CD4-positive, alpha-beta memory T cell (primary cell): ENCODE results near the gene EIF3CL. TPM values are rescaled to one million over a fixed set of nuclear protein-coding genes. Genes with fewer than 3 reads are reported as not detected.
"Not testable (repeated sequence)": the region's sequence is repeated elsewhere in the genome, so short reads cannot be mapped to it uniquely, and the experiment has no call there.

Experiments
- CTCF ChIA-PET: fragments of 350-600 bp; sonication (Branson Sonifier 250); formaldehyde crosslinking; loops from one replicate; lab custom pipeline; 2021; ENCODE audit warnings: inconsistent platforms; ENCODE audit not compliant: partially characterized antibody; lab: Charles Lee
- POLR2A ChIA-PET: fragments of 350-600 bp; sonication (Branson Sonifier 250); formaldehyde crosslinking; loops from one replicate; lab custom pipeline; 2021; ENCODE audit not compliant: partially characterized antibody; lab: Charles Lee
- DNase-seq, 5 donors: peaks; one replicate each; pipeline versions ENCODE4 v3.0.0 to v3.0.0-alpha.2; 2020 to 2022; ENCODE audit warnings: mixed read lengths in 1 of 5
- H3K27ac ChIP-seq: one replicate; pipeline ENCODE4 v1.7.0; 2013; ENCODE audit warnings: low read depth, low read length
- H3K27me3 ChIP-seq: 2 replicates; pipeline ENCODE4 v1.7.0; 2013; ENCODE audit warnings: mild to moderate bottlenecking, low read length, moderate library complexity; ENCODE audit not compliant: insufficient read depth
- H3K36me3 ChIP-seq: 2 replicates; pipeline ENCODE4 v1.7.0; 2013; ENCODE audit warnings: mild to moderate bottlenecking, low read length, moderate library complexity; ENCODE audit not compliant: insufficient read depth
- H3K4me1 ChIP-seq: 2 replicates; pipeline ENCODE4 v1.7.0; 2013; ENCODE audit warnings: mild to moderate bottlenecking, low read length, moderate library complexity; ENCODE audit not compliant: insufficient read depth
- H3K4me3 ChIP-seq, 2 donors: one replicate each; pipeline ENCODE4 v1.7.0; 2013; ENCODE audit warnings: low read length in 2 of 2, mild to moderate bottlenecking in 1 of 2
- H3K9me3 ChIP-seq, 2 donors: one replicate each; pipeline ENCODE4 v1.7.0; 2013; ENCODE audit warnings: low read length in 2 of 2, control low read depth in 1 of 2; ENCODE audit not compliant: control insufficient read depth in 1 of 2
- H3K27ac Mint-ChIP-seq, 7 donors: one replicate each; pipeline ENCODE4 v1.8.0; 2020 to 2021; ENCODE audit warnings: mixed read lengths in 7 of 7, mild to moderate bottlenecking in 6 of 7, inconsistent platforms in 3 of 7, moderate library complexity in 3 of 7
- H3K27me3 Mint-ChIP-seq, 2 donors: one replicate each; pipeline ENCODE4 v1.8.0; 2020 to 2021; ENCODE audit warnings: mixed read lengths in 2 of 2
- H3K36me3 Mint-ChIP-seq, 2 donors: one replicate each; pipeline ENCODE4 v1.8.0; 2020 to 2021; ENCODE audit warnings: mixed read lengths in 2 of 2, inconsistent platforms in 1 of 2, mild to moderate bottlenecking in 1 of 2
- H3K4me1 Mint-ChIP-seq, 4 donors: one replicate each; pipeline ENCODE4 v1.8.0; 2020 to 2021; ENCODE audit warnings: mixed read lengths in 4 of 4, mild to moderate bottlenecking in 1 of 4
- H3K4me3 Mint-ChIP-seq, 8 donors: one replicate each; pipeline ENCODE4 v1.8.0; 2020 to 2021; ENCODE audit warnings: mixed read lengths in 8 of 8, mild to moderate bottlenecking in 7 of 8, moderate library complexity in 6 of 8, inconsistent platforms in 3 of 8
- H3K9me3 Mint-ChIP-seq, 8 donors: one replicate each; pipeline ENCODE4 v1.8.0; 2020 to 2021; ENCODE audit warnings: mixed read lengths in 8 of 8, mild to moderate bottlenecking in 5 of 8, inconsistent platforms in 3 of 8, moderate library complexity in 1 of 8
- intact Hi-C: fragments of 100-400 bp; cut with micrococcal nuclease; formaldehyde crosslinking; loops from one replicate; pipeline ENCODE4 v1.15.1; 2023
- polyA plus RNA-seq, 2 donors: library from polyadenylated mRNA; unstranded; fragments of 300-500 nt; fragmentation: Illumina TruSeq; gene quantifications; one replicate each; pipeline ENCODE4 v1.2.3, GENCODE V29; 2021
- total RNA-seq, 2 experiments: library from RNA; stranded (reverse); gene quantifications; one replicate each; pipeline ENCODE4 v1.2.3, GENCODE V29; 2021

Gene EIF3CL
- total and polyA plus RNA-seq, 4 experiments from 2014 or later, result 9.3 to 39.2 (median 32.3) TPM

DNA sequence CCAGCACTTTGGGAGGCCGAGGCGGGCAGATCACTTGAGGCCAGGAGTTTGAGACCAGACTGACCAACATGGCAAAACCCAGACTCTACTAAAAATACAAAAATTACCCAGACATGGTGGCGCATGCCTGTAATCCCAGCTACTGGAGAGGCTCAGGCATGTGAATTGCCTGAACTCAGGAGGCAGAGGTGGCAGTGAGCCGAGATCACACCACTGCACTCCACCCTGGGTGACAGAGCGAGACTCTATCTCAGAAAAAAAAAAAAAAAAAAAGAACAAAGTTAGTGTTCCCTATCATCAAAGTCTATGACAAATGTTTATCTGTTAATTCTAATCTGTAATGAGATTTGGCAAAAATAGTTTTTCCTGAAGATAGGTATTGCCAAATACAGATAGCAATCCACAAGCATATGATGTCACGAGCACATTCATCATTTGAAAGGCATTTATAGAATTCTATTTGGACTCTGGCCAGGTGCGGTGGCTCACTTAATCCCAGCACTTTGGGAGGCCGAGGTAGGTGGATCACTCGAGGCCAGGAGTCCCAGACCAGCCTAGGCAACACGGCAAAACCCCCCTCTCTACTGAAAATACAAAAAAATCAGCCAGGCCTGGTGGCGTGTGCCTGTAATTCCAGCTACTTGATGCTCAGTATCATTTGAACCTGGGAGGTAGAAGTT lies 17.6 kb upstream of the EIF3CL start:
- H3K4me3 ChIP-seq, H3K4me3 Mint-ChIP-seq, H3K36me3 ChIP-seq, H3K27me3 Mint-ChIP-seq, H3K9me3 Mint-ChIP-seq, H3K36me3 Mint-ChIP-seq, H3K27ac Mint-ChIP-seq, DNase-seq, H3K4me1 ChIP-seq, H3K27ac ChIP-seq, H3K9me3 ChIP-seq, intact Hi-C loops, CTCF ChIA-PET, POLR2A ChIA-PET, H3K27me3 ChIP-seq, H3K4me1 Mint-ChIP-seq: not testable (repeated sequence)

DNA sequence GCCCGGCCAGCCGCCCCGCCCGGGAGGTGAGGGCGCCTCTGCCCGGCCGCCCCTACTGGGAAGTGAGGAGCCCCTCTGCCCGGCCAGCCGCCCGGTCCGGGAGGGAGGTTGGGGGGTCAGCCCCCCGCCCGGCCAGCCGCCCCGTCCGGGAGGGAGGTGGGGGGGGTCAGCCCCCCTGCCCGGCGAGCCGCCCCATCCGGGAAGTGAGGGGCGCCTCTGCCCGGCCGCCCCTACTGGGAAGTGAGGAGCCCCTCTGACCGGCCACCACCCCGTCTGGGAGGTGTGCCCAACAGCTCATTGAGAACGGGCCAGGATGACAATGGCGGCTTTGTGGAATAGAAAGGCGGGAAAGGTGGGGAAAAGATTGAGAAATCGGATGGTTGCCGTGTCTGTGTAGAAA lies 13.4 kb upstream of the EIF3CL start:
- H3K9me3 Mint-ChIP-seq, DNase-seq, H3K9me3 ChIP-seq, H3K27me3 ChIP-seq, H3K4me1 ChIP-seq, H3K36me3 Mint-ChIP-seq, H3K4me3 Mint-ChIP-seq, CTCF ChIA-PET, H3K27ac ChIP-seq, intact Hi-C loops, H3K36me3 ChIP-seq, H3K4me3 ChIP-seq, H3K4me1 Mint-ChIP-seq, H3K27ac Mint-ChIP-seq, H3K27me3 Mint-ChIP-seq, POLR2A ChIA-PET: not testable (repeated sequence)

DNA sequence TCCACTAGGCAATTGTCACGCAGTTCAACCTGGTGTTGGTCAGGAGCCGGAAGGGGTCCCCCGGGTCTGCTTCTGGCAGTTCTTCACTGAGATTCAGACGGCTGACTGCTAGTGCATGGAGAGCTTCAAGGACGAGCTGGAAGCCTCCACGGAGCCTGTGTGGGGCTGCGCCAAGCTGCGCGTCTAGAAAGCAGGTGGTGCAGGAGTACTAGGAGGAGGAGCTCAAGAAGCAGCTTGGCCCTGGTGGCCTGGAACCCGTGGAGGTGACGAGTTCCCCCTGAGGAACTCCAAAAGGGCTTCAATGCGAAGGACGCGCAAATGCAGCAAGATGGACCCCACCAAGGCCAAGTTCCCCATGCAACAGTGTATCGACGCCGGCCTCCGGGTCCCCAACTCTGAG lies 10.9 kb upstream of the EIF3CL start:
- not testable (repeated sequence) for H3K27ac Mint-ChIP-seq, H3K27me3 Mint-ChIP-seq

DNA sequence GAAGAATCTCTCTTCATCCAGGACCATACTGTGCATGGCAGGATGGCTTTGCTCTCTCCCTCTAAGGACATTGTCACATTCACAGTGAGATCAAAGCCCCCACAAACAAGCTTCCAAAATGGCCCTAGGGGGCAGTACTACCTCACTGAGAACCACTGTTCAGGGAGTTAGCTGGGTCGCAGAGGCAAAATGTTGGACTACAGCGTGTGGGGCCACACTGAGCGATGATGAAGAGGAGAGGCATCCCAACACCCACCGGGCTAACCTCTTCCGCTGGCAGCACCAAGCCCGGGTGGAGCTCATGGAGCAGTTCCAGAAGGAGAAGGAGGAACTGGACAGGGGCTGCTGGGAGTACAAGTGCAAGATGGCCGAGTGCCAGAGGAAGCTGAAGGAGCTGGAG lies 9.9 kb upstream of the EIF3CL start:
- H3K4me1 Mint-ChIP-seq, H3K27me3 Mint-ChIP-seq, H3K27ac Mint-ChIP-seq, H3K27ac ChIP-seq, CTCF ChIA-PET, intact Hi-C loops, H3K27me3 ChIP-seq, H3K36me3 ChIP-seq, H3K4me1 ChIP-seq, DNase-seq, H3K9me3 Mint-ChIP-seq, H3K36me3 Mint-ChIP-seq, H3K4me3 Mint-ChIP-seq, H3K4me3 ChIP-seq, POLR2A ChIA-PET, H3K9me3 ChIP-seq: not testable (repeated sequence)

More for the DNA sequence above, 10.9 kb upstream of the EIF3CL start:
- H3K36me3 ChIP-seq, H3K9me3 ChIP-seq, DNase-seq, H3K4me3 ChIP-seq, CTCF ChIA-PET, H3K27me3 ChIP-seq, H3K4me3 Mint-ChIP-seq, POLR2A ChIA-PET, H3K36me3 Mint-ChIP-seq, H3K9me3 Mint-ChIP-seq, H3K4me1 Mint-ChIP-seq, intact Hi-C loops, H3K4me1 ChIP-seq, H3K27ac ChIP-seq: not testable (repeated sequence)

DNA sequence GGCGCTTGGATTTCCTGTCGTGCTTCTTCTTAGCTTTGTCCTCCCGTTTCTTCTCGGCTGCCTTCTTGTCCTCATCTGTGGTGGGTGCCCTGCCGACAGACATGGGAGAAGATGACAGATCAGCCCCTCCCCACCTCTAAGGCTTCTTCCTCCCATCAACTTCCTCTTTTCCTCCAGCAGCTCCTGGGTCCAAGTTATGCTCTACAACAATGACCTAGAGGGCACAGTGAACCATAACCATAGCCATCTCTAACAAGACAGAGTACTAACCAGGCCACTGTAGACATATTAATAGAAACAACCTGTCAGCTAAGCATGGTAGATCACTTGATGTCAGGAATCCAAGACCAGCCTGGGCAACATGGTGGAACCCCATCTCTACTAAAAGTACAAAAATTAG lies 11.6 kb downstream of the EIF3CL start:
- H3K4me1 Mint-ChIP-seq, H3K27me3 Mint-ChIP-seq, H3K9me3 ChIP-seq, H3K4me3 ChIP-seq, DNase-seq, CTCF ChIA-PET, POLR2A ChIA-PET, intact Hi-C loops, H3K9me3 Mint-ChIP-seq, H3K27me3 ChIP-seq, H3K4me1 ChIP-seq, H3K4me3 Mint-ChIP-seq, H3K36me3 ChIP-seq, H3K27ac Mint-ChIP-seq, H3K27ac ChIP-seq, H3K36me3 Mint-ChIP-seq: not testable (repeated sequence)

DNA sequence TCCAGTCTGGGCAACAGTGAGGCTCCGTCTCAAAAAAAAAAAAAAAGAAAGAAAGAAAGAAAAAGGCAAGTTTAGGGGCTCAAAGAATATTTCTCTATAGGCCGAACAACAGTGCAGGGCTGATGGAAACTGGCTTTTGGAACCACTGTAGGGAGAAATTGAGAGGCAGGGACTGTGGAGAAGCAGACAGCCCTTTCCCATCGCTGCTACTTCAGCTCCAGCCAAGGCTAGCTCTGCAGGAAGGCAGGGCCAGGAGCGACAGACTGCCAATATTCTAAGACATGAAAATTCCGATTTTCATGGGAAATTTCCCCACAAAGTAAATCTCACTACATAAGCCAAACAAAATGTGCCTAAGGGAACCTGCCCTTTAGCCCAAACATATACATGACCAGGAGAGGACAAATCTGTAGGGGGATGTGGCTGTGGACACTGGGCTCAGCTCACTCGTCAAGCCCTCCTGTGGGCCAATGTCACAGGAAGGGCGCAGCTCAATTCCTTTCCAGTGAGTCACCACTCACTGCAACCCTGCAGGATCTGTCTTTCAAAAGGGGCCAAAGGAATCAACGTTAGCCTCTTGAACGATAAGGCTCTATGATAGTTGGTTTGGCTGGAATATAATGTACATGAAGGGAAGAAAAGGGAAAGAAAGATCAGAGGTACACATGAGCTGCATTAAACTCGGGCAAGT lies 21.3 kb downstream of the EIF3CL start:
- intact Hi-C loops, H3K4me1 Mint-ChIP-seq, POLR2A ChIA-PET, H3K9me3 Mint-ChIP-seq, DNase-seq, H3K27ac Mint-ChIP-seq, H3K27me3 ChIP-seq, H3K4me3 Mint-ChIP-seq, H3K9me3 ChIP-seq, H3K36me3 ChIP-seq, H3K4me3 ChIP-seq, H3K36me3 Mint-ChIP-seq, H3K27me3 Mint-ChIP-seq, H3K4me1 ChIP-seq, CTCF ChIA-PET, H3K27ac ChIP-seq: not testable (repeated sequence)

DNA sequence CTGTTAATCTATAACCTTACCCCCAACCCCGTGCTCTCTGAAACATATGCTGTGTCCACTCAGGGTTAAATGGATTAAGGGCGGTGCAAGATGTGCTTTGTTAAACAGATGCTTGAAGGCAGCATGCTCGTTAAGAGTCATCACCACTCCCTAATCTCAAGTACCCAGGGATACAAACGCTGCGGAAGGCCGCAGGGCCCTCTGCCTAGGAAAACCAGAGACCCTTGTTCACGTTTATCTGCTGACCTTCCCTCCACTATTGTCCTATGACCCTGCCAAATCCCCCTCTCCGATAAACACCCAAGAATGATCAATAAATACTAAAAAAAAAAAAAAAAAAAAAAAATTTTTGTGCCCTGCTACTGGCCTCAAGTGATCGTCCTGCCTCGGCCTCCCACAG lies 25.8 kb downstream of the EIF3CL start:
- H3K27me3 Mint-ChIP-seq, CTCF ChIA-PET, H3K27me3 ChIP-seq, H3K27ac ChIP-seq, POLR2A ChIA-PET, H3K9me3 ChIP-seq, H3K36me3 ChIP-seq, H3K4me1 ChIP-seq, H3K9me3 Mint-ChIP-seq, DNase-seq, H3K27ac Mint-ChIP-seq, H3K4me3 ChIP-seq, H3K4me1 Mint-ChIP-seq, H3K36me3 Mint-ChIP-seq, H3K4me3 Mint-ChIP-seq, intact Hi-C loops: not testable (repeated sequence)
